Measurements from ENCODE around the gene FRMD4B.

FRMD4B gene

GRCh38 chr3:69182588-69183316, 203.1 kb downstream of the FRMD4B start:
- Mint-ChIP-seq H3K4me1 (peaks cover 12% of the 10 kb centered on the region), H3K4me3 (no peak overlapping the region), H3K9me3 (no peaks in the 10 kb centered on the region), H3K36me3 (peaks cover 15% of the 10 kb centered on the region), H3K27me3 (no peaks in the 10 kb centered on the region), H3K27ac (no peak overlapping the region)

DNA sequence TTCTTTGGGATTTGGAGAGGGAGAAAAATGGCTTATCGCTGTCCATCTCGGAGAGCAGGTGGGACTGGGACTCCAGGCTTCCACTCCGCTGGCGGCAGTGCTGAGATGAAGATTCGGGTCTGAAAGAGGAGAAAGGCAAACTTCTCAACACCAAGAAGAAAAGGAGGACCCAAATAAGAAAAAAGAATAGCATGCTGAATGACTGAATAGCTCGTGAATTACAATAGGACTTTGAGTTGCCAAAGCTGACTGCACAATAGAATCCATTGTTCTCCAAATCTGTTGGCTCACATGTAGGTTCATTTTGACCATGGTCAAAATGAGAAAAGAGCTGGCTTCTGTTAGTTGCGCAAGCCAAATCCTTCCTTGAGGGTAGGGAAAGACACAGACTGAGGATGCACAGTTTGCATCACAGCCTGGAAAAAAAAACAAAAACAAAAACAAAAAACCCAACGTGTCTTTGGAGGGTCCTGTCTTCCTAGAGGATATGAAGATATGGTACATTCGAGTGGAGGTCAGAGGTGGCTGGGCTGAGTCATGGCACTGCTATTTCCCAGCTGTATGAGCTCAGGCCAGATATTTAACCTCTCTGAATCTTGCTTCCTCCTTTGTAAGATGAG, 204.2 kb downstream of the FRMD4B start:
- Mint-ChIP-seq H3K9me3 (no peaks in the 10 kb centered on the region), H3K4me1 (peaks cover 12% of the 10 kb centered on the region), H3K36me3 (peaks cover 13% of the 10 kb centered on the region), H3K27ac (no peak overlapping the region), H3K27me3 (no peaks in the 10 kb centered on the region), H3K4me3 (no peak overlapping the region)

- Mint-ChIP-seq H3K4me1 (peaks cover 12% of the 10 kb centered on the region), H3K27ac (no peak overlapping the region), H3K9me3 (no peaks in the 10 kb centered on the region), H3K4me3 (no peak overlapping the region), H3K36me3 (peaks cover 14% of the 10 kb centered on the region), H3K27me3 (no peaks in the 10 kb centered on the region)
Observed at GRCh38 chr3:69180869-69181591, 204.9 kb downstream of the FRMD4B start.

GRCh38 chr3:69179740-69180372, 206.0 kb downstream of the FRMD4B start:
- H3K27me3 Mint-ChIP-seq, result no peaks in the 10 kb centered on the region
- no peaks in the 10 kb centered on the region for H3K9me3 Mint-ChIP-seq
- H3K4me1 Mint-ChIP-seq, result peaks cover 12% of the 10 kb centered on the region
- no peak overlapping the region for H3K4me3 Mint-ChIP-seq
- no peak overlapping the region for H3K27ac Mint-ChIP-seq
- H3K36me3 Mint-ChIP-seq, result peaks cover 16% of the 10 kb centered on the region

DNA sequence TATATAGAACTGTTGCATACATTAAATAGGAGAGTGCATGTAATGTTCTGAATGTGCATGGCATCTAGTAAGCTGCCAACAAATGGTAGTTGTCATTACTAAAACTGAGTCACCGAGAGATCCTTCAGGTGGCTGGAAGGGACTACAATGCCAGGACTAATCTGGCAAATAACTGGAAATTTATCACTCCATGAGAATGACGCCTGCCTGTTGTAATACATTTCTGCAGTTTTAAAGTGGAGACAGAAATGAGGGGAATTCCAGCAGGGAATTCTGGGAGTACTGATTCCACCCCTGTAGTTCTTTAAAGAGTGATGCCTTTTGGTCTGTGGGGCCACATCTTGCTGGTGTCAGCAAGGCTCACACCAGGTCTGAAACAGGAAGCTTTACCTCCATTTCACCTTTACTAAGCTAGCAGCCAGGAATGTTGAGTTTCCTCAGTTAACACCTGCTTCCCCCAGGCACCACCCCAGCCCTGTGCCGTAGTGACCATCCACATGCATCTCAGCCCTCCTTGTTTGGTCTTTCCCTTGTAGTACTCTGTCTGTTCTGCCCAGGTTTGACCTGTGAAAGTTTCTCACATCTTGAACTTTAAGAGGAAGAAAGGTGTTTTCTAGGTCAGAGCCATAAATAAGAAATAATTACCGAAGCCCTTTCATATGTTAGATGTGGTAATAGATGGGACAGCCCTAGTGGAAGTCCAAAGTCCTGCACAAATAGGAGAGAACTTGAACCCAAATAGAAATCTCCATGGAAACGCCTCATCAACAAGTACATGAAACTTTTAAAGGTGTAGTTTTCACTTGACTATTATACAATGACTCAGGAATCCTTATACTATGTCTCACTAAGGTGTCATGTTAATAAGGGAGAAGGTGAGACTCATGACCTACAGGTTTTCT, 206.8 kb downstream of the FRMD4B start:
- H3K9me3 Mint-ChIP-seq, result no peaks in the 10 kb centered on the region
- H3K4me3 Mint-ChIP-seq, result no peak overlapping the region
- peaks cover 12% of the 10 kb centered on the region for H3K4me1 Mint-ChIP-seq
- no peaks in the 10 kb centered on the region for H3K27me3 Mint-ChIP-seq
- H3K27ac Mint-ChIP-seq, result peak overlapping the region; percentile 4
- peaks cover 16% of the 10 kb centered on the region for H3K36me3 Mint-ChIP-seq

GRCh38 chr3:69178082-69178481, 207.8 kb downstream of the FRMD4B start:
- H3K36me3 Mint-ChIP-seq, result peaks cover 16% of the 10 kb centered on the region
- H3K27ac Mint-ChIP-seq, result no peak overlapping the region
- H3K27me3 Mint-ChIP-seq, result no peaks in the 10 kb centered on the region
- H3K4me3 Mint-ChIP-seq, result no peak overlapping the region
- H3K4me1 Mint-ChIP-seq, result peaks cover 12% of the 10 kb centered on the region
- H3K9me3 Mint-ChIP-seq, result no peaks in the 10 kb centered on the region

GRCh38 chr3:69174871-69175737, 210.8 kb downstream of the FRMD4B start:
- H3K27ac Mint-ChIP-seq, result no peak overlapping the region
- H3K9me3 Mint-ChIP-seq, result no peaks in the 10 kb centered on the region
- no peak overlapping the region for H3K4me3 Mint-ChIP-seq
- H3K27me3 Mint-ChIP-seq, result no peaks in the 10 kb centered on the region
- peaks cover 12% of the 10 kb centered on the region for H3K4me1 Mint-ChIP-seq
- H3K36me3 Mint-ChIP-seq, result peaks cover 11% of the 10 kb centered on the region

- Mint-ChIP-seq H3K27ac (peak overlapping the region; percentile 46), H3K4me3 (no peak overlapping the region)
Observed at GRCh38 chr3:69174445-69174844, 211.4 kb downstream of the FRMD4B start.

GRCh38 chr3:69172058-69172457, 213.8 kb downstream of the FRMD4B start:
- H3K4me3 Mint-ChIP-seq, result no peak overlapping the region
- H3K27me3 Mint-ChIP-seq, result no peaks in the 10 kb centered on the region
- no peak overlapping the region for H3K27ac Mint-ChIP-seq
- H3K36me3 Mint-ChIP-seq, result peaks cover 6% of the 10 kb centered on the region
- H3K4me1 Mint-ChIP-seq, result no peaks in the 10 kb centered on the region
- H3K9me3 Mint-ChIP-seq, result no peaks in the 10 kb centered on the region

More at GRCh38 chr3:69174445-69174844, 211.4 kb downstream of the FRMD4B start:
- peaks cover 8% of the 10 kb centered on the region for H3K4me1 Mint-ChIP-seq
- H3K9me3 Mint-ChIP-seq, result no peaks in the 10 kb centered on the region
- H3K36me3 Mint-ChIP-seq, result peaks cover 11% of the 10 kb centered on the region
- H3K27me3 Mint-ChIP-seq, result no peaks in the 10 kb centered on the region

DNA sequence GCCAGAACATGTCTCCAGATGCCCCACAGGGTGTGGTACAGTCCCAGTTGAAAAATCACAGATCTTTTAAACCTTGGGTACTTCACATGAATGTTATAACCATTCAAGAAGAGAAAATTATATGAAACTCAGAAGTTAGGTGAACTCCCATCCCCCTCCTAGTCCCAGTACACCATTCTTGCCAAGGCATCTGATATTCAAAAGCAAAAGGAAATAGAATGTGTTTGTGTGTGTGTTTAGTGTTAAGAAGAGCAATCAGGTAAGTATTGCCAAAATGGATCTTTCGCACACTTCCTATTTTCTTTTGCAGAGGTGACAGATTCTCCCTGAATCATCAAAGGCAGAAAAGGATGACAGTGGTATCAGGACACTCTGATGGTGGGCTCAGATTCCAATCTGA, 219.4 kb downstream of the FRMD4B start:
- peaks cover 4% of the 10 kb centered on the region for H3K4me1 Mint-ChIP-seq
- H3K27me3 Mint-ChIP-seq, result no peaks in the 10 kb centered on the region
- H3K36me3 Mint-ChIP-seq, result no peaks in the 10 kb centered on the region
- H3K9me3 Mint-ChIP-seq, result no peaks in the 10 kb centered on the region
- H3K27ac Mint-ChIP-seq, result no peak overlapping the region
- H3K4me3 Mint-ChIP-seq, result no peak overlapping the region

DNA sequence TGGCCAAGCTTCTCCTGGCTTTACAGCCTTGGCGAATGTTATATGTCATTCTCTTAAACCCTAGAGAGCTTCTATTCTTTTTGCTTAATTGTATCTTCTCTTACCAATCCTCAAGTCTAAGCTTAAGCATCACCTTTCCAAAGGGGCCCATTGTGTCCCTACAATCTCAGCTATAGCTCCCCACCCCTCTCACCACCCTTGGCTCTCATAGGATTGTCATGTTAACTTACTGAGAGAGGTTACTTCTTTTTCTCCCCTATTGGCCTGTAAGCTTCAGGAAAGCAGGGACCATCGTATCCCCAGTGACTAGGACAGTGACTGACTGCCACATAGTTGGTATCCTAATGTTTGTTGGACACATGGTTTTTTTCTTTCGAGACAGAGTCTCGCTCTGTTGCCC, 220.1 kb downstream of the FRMD4B start:
- Mint-ChIP-seq H3K27me3 (no peaks in the 10 kb centered on the region), H3K27ac (no peak overlapping the region), H3K9me3 (no peaks in the 10 kb centered on the region)

DNA sequence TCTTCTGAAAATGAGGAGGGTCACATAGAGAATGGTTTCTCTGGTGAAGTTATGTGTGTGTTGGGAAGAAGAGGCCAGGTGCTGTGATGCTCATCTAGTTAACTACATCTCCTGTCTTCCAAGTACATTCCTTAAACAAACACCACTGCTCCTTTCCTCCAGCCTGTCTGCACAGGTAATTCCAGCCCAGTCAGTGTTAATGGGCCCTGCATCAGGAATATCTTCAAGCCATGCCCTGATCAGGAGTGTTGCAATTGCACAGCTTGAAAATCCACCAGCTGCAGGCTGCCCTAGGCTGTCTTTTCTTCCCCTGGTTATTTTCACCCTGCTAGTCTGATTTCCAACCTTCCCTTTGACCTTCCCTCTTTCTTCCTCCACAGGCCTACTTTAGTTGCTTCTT, 221.6 kb downstream of the FRMD4B start:
- H3K27ac Mint-ChIP-seq, result no peak overlapping the region
- no peaks in the 10 kb centered on the region for H3K9me3 Mint-ChIP-seq
- H3K27me3 Mint-ChIP-seq, result no peaks in the 10 kb centered on the region
- no peaks in the 10 kb centered on the region for H3K36me3 Mint-ChIP-seq
- H3K4me3 Mint-ChIP-seq, result no peak overlapping the region
- H3K4me1 Mint-ChIP-seq, result peaks cover 4% of the 10 kb centered on the region

More for the DNA sequence above, 220.1 kb downstream of the FRMD4B start:
- Mint-ChIP-seq H3K4me3 (no peak overlapping the region), H3K4me1 (peaks cover 4% of the 10 kb centered on the region), H3K36me3 (no peaks in the 10 kb centered on the region)

DNA sequence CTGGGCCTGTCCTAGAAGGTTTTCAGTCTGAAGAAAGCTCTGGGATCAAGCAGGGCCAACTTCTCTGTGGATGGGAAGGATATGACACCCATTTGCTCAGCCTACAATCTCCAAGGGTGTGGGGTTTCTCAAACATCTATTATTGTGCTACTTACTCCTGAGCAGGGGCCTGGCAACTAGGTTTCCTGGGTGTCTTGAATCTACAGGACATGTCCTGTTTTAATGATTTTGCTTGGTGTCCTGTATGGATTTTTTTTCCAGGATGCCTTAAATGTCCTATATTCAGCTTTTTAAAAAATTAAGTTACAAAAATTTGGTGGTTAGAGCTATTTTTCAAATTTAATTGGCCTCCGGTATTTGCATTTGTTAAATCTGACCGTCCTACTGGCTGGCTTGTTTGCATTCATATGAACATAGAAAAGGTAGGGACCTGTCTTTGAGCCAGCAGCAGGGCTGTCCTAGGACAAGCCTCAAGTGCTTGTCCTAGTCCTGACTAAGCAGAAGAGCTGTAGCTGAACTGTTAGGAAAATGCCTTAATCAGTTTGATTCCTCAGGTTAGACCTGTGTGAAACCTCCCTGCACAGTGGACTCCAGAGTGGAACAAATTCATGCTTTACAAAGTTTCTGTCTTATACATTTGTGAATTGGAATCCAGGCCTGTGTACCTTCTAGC, 223.4 kb downstream of the FRMD4B start:
- Mint-ChIP-seq H3K27me3 (no peaks in the 10 kb centered on the region), H3K4me1 (peaks cover 4% of the 10 kb centered on the region), H3K4me3 (no peak overlapping the region), H3K27ac (no peak overlapping the region), H3K9me3 (no peaks in the 10 kb centered on the region), H3K36me3 (no peaks in the 10 kb centered on the region)

Data from activated naive CD4-positive, alpha-beta T cell treated with anti-CD3 and anti-CD28 coated beads, Interleukin-2, amount 50 U/mL, for 24 hours (primary cell).